Measurements from ENCODE around the gene ASTN2. TPM values are rescaled to one million over a fixed set of nuclear protein-coding genes. Genes with fewer than 3 reads are reported as not detected.

ASTN2 gene
- total and polyA plus RNA-seq, 10 of the 15 experiments (the other 5 are each of a cell fraction or from before 2014, with no cell fraction given), result 1.4 to 15.7 (median 7.0) TPM

DNA sequence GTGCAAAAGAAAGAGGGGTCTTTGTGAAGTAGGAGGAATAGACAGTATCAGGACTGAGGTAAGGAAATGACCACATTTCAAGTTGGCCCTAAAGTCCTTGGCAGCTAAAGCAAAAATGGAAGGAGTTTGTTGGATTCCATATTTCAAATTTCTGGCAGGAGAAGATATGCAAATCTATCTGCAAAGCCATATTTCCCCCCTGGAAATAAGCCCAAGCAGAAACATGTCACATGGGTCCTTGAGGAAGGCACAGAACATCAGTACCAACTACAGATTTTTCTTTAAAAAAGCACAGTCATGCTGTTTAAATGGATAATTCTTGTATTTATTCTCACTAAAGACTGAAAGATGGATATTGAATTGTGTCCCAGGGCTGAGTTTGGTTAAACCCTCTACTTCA is 404.8 kb downstream of the ASTN2 start:
- SMC1A ChIA-PET (ENCODE audit: uncharacterized antibody, unreplicated experiment), result interaction anchor here (1.3 kb wide), 1 partner anchor 16 kb away, joined by 3 read pairs; no protein-coding TSS in a partner anchor
- H3K9me3 ChIP-seq (replicated peaks; ENCODE audit: control insufficient read depth, insufficient read depth, low read length), result no peaks in the 10 kb centered on the region
- no peaks in the 10 kb centered on the region for H3K36me3 ChIP-seq (ENCODE audit: control insufficient read depth in 2 of 2, insufficient read depth in 2 of 2, low read length in 1 of 2)
- POLR2A ChIA-PET, result no interaction called here
- CTCF ChIA-PET, result no interaction called here
- H3K27ac ChIP-seq (ENCODE audit: control insufficient read depth, insufficient read depth), result no peak overlapping the region
- no peaks in the 10 kb centered on the region for H3K4me1 ChIP-seq (ENCODE audit: control insufficient read depth, insufficient read depth, low read length)
- TF ChIP-seq RFX5 (IDR thresholded peaks at IDR 0.05; ENCODE audit: low read depth, low read length) (no peak), EP300 (IDR thresholded peaks at IDR 0.05; ENCODE audit: borderline replicate concordance in 1 of 2, control insufficient read depth in 1 of 2, low read depth in 2 of 2, low read length in 2 of 2) (no peak), BMI1 (IDR thresholded peaks at IDR 0.05; ENCODE audit: borderline replicate concordance) (no peak), SUZ12 (IDR thresholded peaks at IDR 0.05; ENCODE audit: unreplicated experiment) (no peak), ZNF274 (IDR thresholded peaks at IDR 0.05; ENCODE audit: insufficient read depth, insufficient read length) (no peak), ZNF217 (IDR thresholded peaks at IDR 0.05) (no peak), NFXL1 (IDR thresholded peaks at IDR 0.05; ENCODE audit: borderline replicate concordance) (no peak), PAX8 (IDR thresholded peaks at IDR 0.05) (no peak), BHLHE40 (IDR thresholded peaks at IDR 0.05; ENCODE audit: borderline replicate concordance in 1 of 2, low read depth in 2 of 2, low read length in 1 of 2) (no peak)
- TF ChIP-seq, protein P1, sequence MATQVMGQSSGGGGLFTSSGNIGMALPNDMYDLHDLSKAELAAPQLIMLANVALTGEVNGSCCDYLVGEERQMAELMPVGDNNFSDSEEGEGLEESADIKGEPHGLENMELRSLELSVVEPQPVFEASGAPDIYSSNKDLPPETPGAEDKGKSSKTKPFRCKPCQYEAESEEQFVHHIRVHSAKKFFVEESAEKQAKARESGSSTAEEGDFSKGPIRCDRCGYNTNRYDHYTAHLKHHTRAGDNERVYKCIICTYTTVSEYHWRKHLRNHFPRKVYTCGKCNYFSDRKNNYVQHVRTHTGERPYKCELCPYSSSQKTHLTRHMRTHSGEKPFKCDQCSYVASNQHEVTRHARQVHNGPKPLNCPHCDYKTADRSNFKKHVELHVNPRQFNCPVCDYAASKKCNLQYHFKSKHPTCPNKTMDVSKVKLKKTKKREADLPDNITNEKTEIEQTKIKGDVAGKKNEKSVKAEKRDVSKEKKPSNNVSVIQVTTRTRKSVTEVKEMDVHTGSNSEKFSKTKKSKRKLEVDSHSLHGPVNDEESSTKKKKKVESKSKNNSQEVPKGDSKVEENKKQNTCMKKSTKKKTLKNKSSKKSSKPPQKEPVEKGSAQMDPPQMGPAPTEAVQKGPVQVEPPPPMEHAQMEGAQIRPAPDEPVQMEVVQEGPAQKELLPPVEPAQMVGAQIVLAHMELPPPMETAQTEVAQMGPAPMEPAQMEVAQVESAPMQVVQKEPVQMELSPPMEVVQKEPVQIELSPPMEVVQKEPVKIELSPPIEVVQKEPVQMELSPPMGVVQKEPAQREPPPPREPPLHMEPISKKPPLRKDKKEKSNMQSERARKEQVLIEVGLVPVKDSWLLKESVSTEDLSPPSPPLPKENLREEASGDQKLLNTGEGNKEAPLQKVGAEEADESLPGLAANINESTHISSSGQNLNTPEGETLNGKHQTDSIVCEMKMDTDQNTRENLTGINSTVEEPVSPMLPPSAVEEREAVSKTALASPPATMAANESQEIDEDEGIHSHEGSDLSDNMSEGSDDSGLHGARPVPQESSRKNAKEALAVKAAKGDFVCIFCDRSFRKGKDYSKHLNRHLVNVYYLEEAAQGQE (IDR thresholded peaks at IDR 0.05; ENCODE audit: low read depth, low read length), result no peak
- TF ChIP-seq, protein P2, sequence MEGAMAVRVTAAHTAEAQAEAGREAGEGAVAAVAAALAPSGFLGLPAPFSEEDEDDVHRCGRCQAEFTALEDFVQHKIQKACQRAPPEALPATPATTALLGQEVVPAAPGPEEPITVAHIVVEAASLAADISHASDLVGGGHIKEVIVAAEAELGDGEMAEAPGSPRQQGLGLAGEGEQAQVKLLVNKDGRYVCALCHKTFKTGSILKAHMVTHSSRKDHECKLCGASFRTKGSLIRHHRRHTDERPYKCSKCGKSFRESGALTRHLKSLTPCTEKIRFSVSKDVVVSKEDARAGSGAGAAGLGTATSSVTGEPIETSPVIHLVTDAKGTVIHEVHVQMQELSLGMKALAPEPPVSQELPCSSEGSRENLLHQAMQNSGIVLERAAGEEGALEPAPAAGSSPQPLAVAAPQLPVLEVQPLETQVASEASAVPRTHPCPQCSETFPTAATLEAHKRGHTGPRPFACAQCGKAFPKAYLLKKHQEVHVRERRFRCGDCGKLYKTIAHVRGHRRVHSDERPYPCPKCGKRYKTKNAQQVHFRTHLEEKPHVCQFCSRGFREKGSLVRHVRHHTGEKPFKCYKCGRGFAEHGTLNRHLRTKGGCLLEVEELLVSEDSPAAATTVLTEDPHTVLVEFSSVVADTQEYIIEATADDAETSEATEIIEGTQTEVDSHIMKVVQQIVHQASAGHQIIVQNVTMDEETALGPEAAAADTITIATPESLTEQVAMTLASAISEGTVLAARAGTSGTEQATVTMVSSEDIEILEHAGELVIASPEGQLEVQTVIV (IDR thresholded peaks at IDR 0.05; ENCODE audit: borderline replicate concordance, partially characterized antibody), result no peak
- ATAC-seq (no peak), FAIRE-seq (no peak), DNase-seq (ENCODE audit: low read depth, low spot score) (no peak)
- no peak overlapping the region for H3K9ac ChIP-seq (ENCODE audit: control insufficient read depth, insufficient read depth, low read length)
- in situ Hi-C loops (cut with MboI), result no loop called here
- no peak overlapping the region for H3K4me2 ChIP-seq (ENCODE audit: control insufficient read depth, insufficient read depth)
- BruUV-seq (replicated peaks), result no TSS peak
- no peaks in the 10 kb centered on the region for H3K79me2 ChIP-seq (ENCODE audit: control insufficient read depth, insufficient read depth, low read length)
- RAD21 ChIA-PET (ENCODE audit: unreplicated experiment), result no interaction called here
- H3K27me3 ChIP-seq (replicated peaks in 1 of 2; ENCODE audit: control insufficient read depth in 2 of 2, insufficient read depth in 2 of 2, low read length in 1 of 2), result no peaks in the 10 kb centered on the region
- intact Hi-C loops (cut with micrococcal nuclease; ENCODE audit: unreplicated experiment), result no loop called here
- no peak overlapping the region for H3K4me3 ChIP-seq
- H2AFZ ChIP-seq (ENCODE audit: control insufficient read depth, low read depth, low read length), result no peak overlapping the region
- no peaks in the 10 kb centered on the region for H4K20me1 ChIP-seq (ENCODE audit: control insufficient read depth, insufficient read depth)
